HepG2 (cell line): Measurements from ENCODE around the gene LUZP2. TPM values are rescaled to one million over a fixed set of nuclear protein-coding genes. Genes with fewer than 3 reads are reported as not detected.
"Not testable (repeated sequence)": the region's sequence is repeated elsewhere in the genome, so short reads cannot be mapped to it uniquely, and the experiment has no call there.

Experiments used
- ATAC-seq: fragments of 200-7000 bp; cut with Tn5 transposase; 3 replicates; pipeline ENCODE4 v1.9.1; 2020; ENCODE audit warnings: mild to moderate bottlenecking, moderate library complexity
- BruUV-seq: library from RNA; stranded (reverse); fragments of 400-500 nt; replicated peaks from 2 replicates; lab custom pipeline; 2021; lab: Mats Ljungman, UMichigan
- CTCF ChIA-PET: fragments of 300-600 bp; formaldehyde crosslinking; extraction: SDS; loops from one replicate; lab custom pipeline; 2021; ENCODE audit warnings: low total read pairs, inconsistent platforms, low intra/inter-chr PET ratio; lab: Yijun Ruan, JAX
- POLR2A ChIA-PET: fragments of 350-600 bp; sonication (Branson Sonifier 250); formaldehyde crosslinking; loops from one replicate; lab custom pipeline; 2020; ENCODE audit warnings: antibody characterized with exemption, inconsistent platforms; lab: Yijun Ruan, JAX
- DNase-seq: peaks from one replicate; pipeline ENCODE4 v3.0.0-alpha.2; 2015; ENCODE audit warnings: low spot score
- FAIRE-seq: peaks from 3 replicates; lab custom pipeline; 2011; peaks lifted over from hg19 to GRCh38; lab: Jason Lieb, UNC
- H2AFZ ChIP-seq: one replicate; pipeline ENCODE4 v1.6.1; 2011; ENCODE audit warnings: low read length, inconsistent platforms
- H3K27ac ChIP-seq: fragments of 300-600 bp; 3 replicates; pipeline ENCODE4 v1.8.0; 2011; ENCODE audit warnings: mixed run types, mild to moderate bottlenecking, mixed read lengths, low read length, inconsistent platforms; ENCODE audit not compliant: insufficient read depth; ENCODE audit errors: extremely low read length
- H3K27me3 ChIP-seq, 2 experiments: fragments of 200-600 bp in 1 of 2; 2 replicates in 1 of 2; 3 replicates in 1 of 2; pipeline versions ENCODE4 v1.6.0 to v1.8.0; 2011; ENCODE audit warnings: low read length in 2 of 2, mild to moderate bottlenecking in 2 of 2, moderate library complexity in 2 of 2, inconsistent platforms in 1 of 2; ENCODE audit not compliant: insufficient read depth in 2 of 2, control insufficient read depth in 1 of 2
- H3K36me3 ChIP-seq, 2 experiments: fragments of 200-600 bp in 1 of 2; replicated peaks in 1 of 2; 2 replicates in 1 of 2; 3 replicates in 1 of 2; pipeline versions ENCODE4 v1.5.1 to v1.8.0; 2011; ENCODE audit warnings: low read length in 2 of 2, inconsistent platforms in 1 of 2; ENCODE audit not compliant: insufficient read depth in 2 of 2, control insufficient read depth in 1 of 2
- H3K4me1 ChIP-seq: 2 replicates; pipeline ENCODE4 v1.5.1; 2012; ENCODE audit warnings: low read length, inconsistent platforms; ENCODE audit not compliant: insufficient read depth
- H3K4me2 ChIP-seq: 2 replicates; pipeline ENCODE4 v1.6.0; 2011; ENCODE audit warnings: low read depth, low read length, inconsistent platforms
- H3K4me3 ChIP-seq, 3 experiments: fragments of 200-600 bp in 1 of 3; sonication (generic), shearing (Covaris generic) in 1 of 3; replicated peaks in 1 of 3; 2 replicates each; pipeline ENCODE4 v1.5.1; 2011 to 2016; ENCODE audit warnings: low read length in 3 of 3, inconsistent platforms in 2 of 3, low read depth in 2 of 3, mild to moderate bottlenecking in 2 of 3, control low read depth in 1 of 3, mixed read lengths in 1 of 3; ENCODE audit not compliant: insufficient read depth in 1 of 3
- H3K79me2 ChIP-seq: one replicate; pipeline ENCODE4 v1.6.1; 2011; ENCODE audit warnings: low read length, inconsistent platforms; ENCODE audit not compliant: insufficient read depth
- H3K9ac ChIP-seq: 2 replicates; pipeline ENCODE4 v1.6.0; 2011; ENCODE audit warnings: mild to moderate bottlenecking, low read depth, low read length, inconsistent platforms; ENCODE audit not compliant: insufficient read depth
- H3K9me3 ChIP-seq: 2 replicates; pipeline ENCODE4 v1.5.1; 2012; ENCODE audit warnings: mild to moderate bottlenecking, low read length
- H4K20me1 ChIP-seq: 2 replicates; pipeline ENCODE4 v1.6.0; 2011; ENCODE audit warnings: inconsistent platforms, mild to moderate bottlenecking, low read length, moderate library complexity; ENCODE audit not compliant: insufficient read depth
- AKAP8 ChIP-seq: sonication (generic); formaldehyde crosslinking; IDR thresholded peaks from 2 replicates; pipeline ENCODE4 v1.5.1; 2020; ENCODE audit warnings: mild to moderate bottlenecking, missing genetic modification reagents
- ATF7 ChIP-seq, 2 experiments: fragments of 450-650 bp in 1 of 2; sonication (generic) in 1 of 2; formaldehyde crosslinking in 1 of 2; IDR thresholded peaks; 2 replicates each; pipeline versions ENCODE4 v1.4.0 to v1.6.1; 2016 to 2020; ENCODE audit warnings: antibody characterized with exemption in 1 of 2, mild to moderate bottlenecking in 1 of 2, missing genetic modification reagents in 1 of 2
- CREB1 ChIP-seq, 2 experiments: fragments of 450-650 bp in 1 of 2; IDR thresholded peaks; 2 replicates each; pipeline ENCODE4 v1.6.1; 2016 to 2017; ENCODE audit warnings: control low read depth in 1 of 2, mild to moderate bottlenecking in 1 of 2, missing compliant biosample characterization in 1 of 2, missing genetic modification characterization in 1 of 2
- FOXA3 ChIP-seq: IDR thresholded peaks from 2 replicates; pipeline ENCODE4 v1.6.1; 2016; ENCODE audit warnings: missing genetic modification reagents, missing compliant biosample characterization
- HINFP ChIP-seq: sonication (generic); formaldehyde crosslinking; IDR thresholded peaks from 2 replicates; pipeline ENCODE4 v1.4.0; 2020; ENCODE audit warnings: low read depth, mild to moderate bottlenecking, missing genetic modification reagents
- HIVEP1 ChIP-seq: sonication (generic); formaldehyde crosslinking; IDR thresholded peaks from 2 replicates; pipeline ENCODE4 v1.4.0; 2020; ENCODE audit warnings: mild to moderate bottlenecking, missing genetic modification reagents
- NFKB2 ChIP-seq: sonication (generic); formaldehyde crosslinking; IDR thresholded peaks from 2 replicates; pipeline ENCODE4 v1.4.0; 2020; ENCODE audit warnings: missing genetic modification reagents, borderline replicate concordance
- ZMYM2 ChIP-seq: sonication (generic); formaldehyde crosslinking; IDR thresholded peaks from 2 replicates; pipeline ENCODE4 v1.8.0; 2022; ENCODE audit warnings: mild to moderate bottlenecking, missing genetic modification reagents
- WGBS: methylation state at CpG from one replicate; pipeline ENCODE4 v1.1.6; 2017; ENCODE audit warnings: low lambda C conversion rate; 5-methylcytosine and 5-hydroxymethylcytosine counted together
- in situ Hi-C: cut with HindIII; loops from 2 replicates; pipeline ENCODE4 v1.10.0; 2017; ENCODE audit warnings: low pct_unique_long_range_greater_than_20kb; ENCODE audit not compliant: extremely low pct_ligation_motif_present
- intact Hi-C: fragments of 100-400 bp; cut with micrococcal nuclease; formaldehyde crosslinking; loops from one replicate; pipeline ENCODE4 v1.10.0; 2022; ENCODE audit not compliant: unreplicated experiment
- polyA plus RNA-seq, 8 experiments: library from polyadenylated mRNA; depleted of rRNA in 3 of 8; stranded (reverse) in 7 of 8; unstranded in 1 of 8; fragments of >200 nt; fragmentation: Illumina TruSeq in 4 of 8; extraction: Trizol in 4 of 8; gene quantifications; 2 replicates each; pipeline versions ENCODE4 v1.2.1 to v1.2.3, GENCODE V29; 2011 to 2016; ENCODE audit warnings: low read depth in 4 of 8, missing spikeins in 1 of 8, mixed read lengths in 1 of 8; ENCODE audit not compliant: insufficient read depth in 1 of 8
- total RNA-seq, 5 experiments: library from RNA; depleted of rRNA; stranded (reverse); fragments of >200 nt; fragmentation: Illumina TruSeq; extraction: Trizol; gene quantifications; 2 replicates each; pipeline ENCODE4 v1.2.3, GENCODE V29; 2016; ENCODE audit warnings: low read depth in 1 of 5

The LUZP2 gene
- total and polyA plus RNA-seq, 2 of the 13 experiments (the other 11 are each of a cell fraction or from before 2014, with no cell fraction given) = not detected

GRCh38 chr11:24965748-24966147, 468.9 kb downstream of the LUZP2 start:
- H3K4me3 ChIP-seq = no peak overlapping the region
- FAIRE-seq (no peak), ATAC-seq (no peak), DNase-seq (no peak)
- BruUV-seq = no TSS peak
- no peak overlapping the region for H3K27ac ChIP-seq
- ChIA-PET POLR2A (no interaction called here), CTCF (no interaction called here)
- no peak overlapping the region for H2AFZ ChIP-seq
- H3K4me2 ChIP-seq = no peak overlapping the region
- TF ChIP-seq FOXA3 (CRISPR knock-in tag) = no peak
- no peak for TF ChIP-seq ZMYM2
- TF ChIP-seq HIVEP1 = no peak
- no peak for TF ChIP-seq NFKB2
- TF ChIP-seq HINFP (CRISPR knock-in tag) = no peak
- TF ChIP-seq AKAP8 (CRISPR knock-in tag) = no peak
- H3K4me1 ChIP-seq = no peaks in the 10 kb centered on the region
- H3K27me3 ChIP-seq = no peaks in the 10 kb centered on the region
- no peaks in the 10 kb centered on the region for H3K9me3 ChIP-seq
- in situ Hi-C loops = no loop called here
- H3K9ac ChIP-seq = no peak overlapping the region
- no peaks in the 10 kb centered on the region for H3K79me2 ChIP-seq
- H3K36me3 ChIP-seq = no peaks in the 10 kb centered on the region
- intact Hi-C loops = no loop called here
- no peaks in the 10 kb centered on the region for H4K20me1 ChIP-seq

- H3K9ac ChIP-seq; FAIRE-seq; BruUV-seq; DNase-seq; H3K9me3 ChIP-seq; ATAC-seq; H2AFZ ChIP-seq; H3K4me3 ChIP-seq; intact Hi-C loops; CTCF ChIA-PET; H3K4me2 ChIP-seq; H4K20me1 ChIP-seq; H3K27me3 ChIP-seq; POLR2A ChIA-PET; H3K4me1 ChIP-seq; H3K36me3 ChIP-seq; in situ Hi-C loops; H3K79me2 ChIP-seq; H3K27ac ChIP-seq; TF ChIP-seq CREB1, ATF7 (CRISPR knock-in tag; IDR thresholded peaks at IDR 0.05): not testable (repeated sequence)
- TF ChIP-seq CREB1 (IDR thresholded peaks at IDR 0.05) (peak; percentile 90), ATF7 (IDR thresholded peaks at IDR 0.05) (peak; percentile 92)
- WGBS = 21% methylated on average over 7 of the region's 7 CpGs
Measured at GRCh38 chr11:24993903-24994302, 497.1 kb downstream of the LUZP2 start.
